HCT116 (cell line): Measurements from ENCODE around the gene EVI5L. TPM values are rescaled to one million over a fixed set of nuclear protein-coding genes. Genes with fewer than 3 reads are reported as not detected.

ENCODE experiments used
- ATAC-seq: fragments of 200-7000 bp; cut with Tn5 transposase; 2 replicates; pipeline ENCODE4 v1.9.1; 2020; ENCODE audit warnings: mild to moderate bottlenecking, moderate library complexity
- BruUV-seq: library from RNA; stranded (reverse); fragments of 400-500 nt; replicated peaks from 2 replicates; lab custom pipeline; 2021; lab: Mats Ljungman, UMichigan
- CTCF ChIA-PET: fragments of 300-600 bp; sonication (Branson Sonifier 250); formaldehyde crosslinking; loops from one replicate; lab custom pipeline; 2021; ENCODE audit warnings: antibody characterized with exemption; lab: Charles Lee
- POLR2A ChIA-PET: fragments of 300-600, 350-600 bp; sonication (Branson Sonifier 250); formaldehyde crosslinking; loops from one replicate; lab custom pipeline; 2021; ENCODE audit warnings: antibody characterized with exemption; lab: Charles Lee
- RAD21 ChIA-PET, 2 experiments: fragments of 300-600 bp; sonication (Branson Sonifier 250); formaldehyde crosslinking; loops; one replicate each; lab custom pipeline; 2023; ENCODE audit warnings: low total read pairs in 2 of 2; ENCODE audit not compliant: uncharacterized antibody in 2 of 2, unreplicated experiment in 2 of 2, low non-redundant PET in 1 of 2; lab: Charles Lee
- DNase-seq: peaks from one replicate; pipeline ENCODE4 v3.0.0-alpha.2; 2010; ENCODE audit warnings: low read depth, low spot score
- H2AFZ ChIP-seq: fragments of 200-600 bp; shearing (Covaris generic), sonication (generic); 2 replicates; pipeline ENCODE4 v1.6.1; 2017; ENCODE audit warnings: low read depth, mixed run types, mixed read lengths, antibody characterized with exemption, low read length; ENCODE audit not compliant: poor library complexity, severe bottlenecking
- H3K27ac ChIP-seq: 2 replicates; pipeline ENCODE4 v1.5.1; 2012; ENCODE audit warnings: low read depth, low read length
- H3K27me3 ChIP-seq: fragments of 200-600 bp; sonication (generic); 2 replicates; pipeline ENCODE4 v1.6.1; 2016; ENCODE audit warnings: mixed run types, low read length, mixed read lengths; ENCODE audit not compliant: insufficient read depth
- H3K36me3 ChIP-seq, 2 experiments: fragments of 200-500 bp in 1 of 2; fragments of 200-600 bp in 1 of 2; sonication (Bioruptor generic) in 1 of 2; sonication (generic) in 1 of 2; 2 replicates each; pipeline versions ENCODE4 v1.5.1 to v1.6.1; 2014 to 2016; ENCODE audit warnings: low read length in 2 of 2, inconsistent platforms in 1 of 2, mixed read lengths in 1 of 2, mixed run types in 1 of 2; ENCODE audit not compliant: insufficient read depth in 2 of 2, control insufficient read depth in 1 of 2
- H3K4me1 ChIP-seq, 2 experiments: fragments of 200-600 bp in 1 of 2; sonication (generic) in 1 of 2; 2 replicates each; pipeline versions ENCODE4 v1.5.1 to v1.6.1; 2012 to 2017; ENCODE audit warnings: low read length in 2 of 2, inconsistent platforms in 1 of 2, mild to moderate bottlenecking in 1 of 2, mixed read lengths in 1 of 2, mixed run types in 1 of 2, moderate library complexity in 1 of 2; ENCODE audit not compliant: insufficient read depth in 2 of 2, control insufficient read depth in 1 of 2
- H3K4me2 ChIP-seq: fragments of 200-600 bp; sonication (generic); 2 replicates; pipeline ENCODE4 v1.6.1; 2017; ENCODE audit warnings: mixed run types, low read length, mixed read lengths
- H3K4me3 ChIP-seq, 2 experiments: fragments of 200-600 bp in 1 of 2; sonication (generic) in 1 of 2; replicated peaks in 1 of 2; 2 replicates each; pipeline ENCODE4 v1.5.1; 2011 to 2016; ENCODE audit warnings: low read length in 2 of 2, control low read depth in 1 of 2, low read depth in 1 of 2, mild to moderate bottlenecking in 1 of 2, mixed read lengths in 1 of 2, mixed run types in 1 of 2
- H3K79me2 ChIP-seq: fragments of 200-600 bp; sonication (generic); 2 replicates; pipeline ENCODE4 v1.6.1; 2017; ENCODE audit warnings: mild to moderate bottlenecking, mixed run types, low read length, moderate library complexity, mixed read lengths; ENCODE audit not compliant: insufficient read depth
- H3K9ac ChIP-seq: fragments of 200-600 bp; sonication (generic); 2 replicates; pipeline ENCODE4 v1.6.1; 2016; ENCODE audit warnings: low read length, mixed read lengths
- H3K9me2 ChIP-seq: fragments of 200-600 bp; sonication (generic), shearing (Covaris generic); 2 replicates; pipeline ENCODE4 v1.6.1; 2017; ENCODE audit warnings: mixed run types, mild to moderate bottlenecking, moderate library complexity; ENCODE audit not compliant: insufficient read depth
- H3K9me3 ChIP-seq, 2 experiments: fragments of 200-500 bp in 1 of 2; fragments of 200-600 bp in 1 of 2; sonication (Bioruptor generic) in 1 of 2; sonication (generic) in 1 of 2; 2 replicates each; pipeline ENCODE4 v1.6.1; 2014 to 2017; ENCODE audit warnings: low read length in 2 of 2, mixed read lengths in 2 of 2, inconsistent platforms in 1 of 2, low read depth in 1 of 2, mild to moderate bottlenecking in 1 of 2, mixed run types in 1 of 2, moderate library complexity in 1 of 2; ENCODE audit not compliant: control insufficient read depth in 1 of 2, insufficient read depth in 1 of 2
- H4K20me1 ChIP-seq: fragments of 200-600 bp; sonication (generic), shearing (Covaris generic); 2 replicates; pipeline ENCODE4 v1.6.1; 2017; ENCODE audit warnings: mixed run types, mild to moderate bottlenecking, moderate library complexity; ENCODE audit not compliant: insufficient read depth
- ATF3 ChIP-seq: IDR thresholded peaks from 2 replicates; pipeline ENCODE4 v1.6.1; 2012
- CEBPB ChIP-seq: IDR thresholded peaks from 2 replicates; pipeline ENCODE4 v1.6.1; 2012; ENCODE audit warnings: low read depth
- JUND ChIP-seq: IDR thresholded peaks from 2 replicates; pipeline ENCODE4 v1.6.1; 2012
- RAD21 ChIP-seq: IDR thresholded peaks from 2 replicates; pipeline ENCODE4 v1.6.1; 2012; ENCODE audit warnings: low read depth, mild to moderate bottlenecking
- SRF ChIP-seq: IDR thresholded peaks from 2 replicates; pipeline ENCODE4 v1.6.1; 2012; ENCODE audit warnings: low read depth
- YY1 ChIP-seq: IDR thresholded peaks from 2 replicates; pipeline ENCODE4 v1.6.1; 2011; ENCODE audit warnings: low read length, low read depth, moderate library complexity, mild to moderate bottlenecking; ENCODE audit not compliant: insufficient replicate concordance; ENCODE audit errors: extremely low read depth
- ZFX ChIP-seq: fragments of 450-650 bp; IDR thresholded peaks from 2 replicates; pipeline ENCODE4 v1.6.1; 2017
- intact Hi-C: fragments of 100-400 bp; cut with micrococcal nuclease; formaldehyde crosslinking; loops from 2 replicates; pipeline ENCODE4 v1.10.0; 2022
- total RNA-seq: library from RNA; stranded (reverse); gene quantifications from one replicate; pipeline ENCODE4 v1.2.1, GENCODE V29; 2021; ENCODE audit not compliant: unreplicated experiment

Gene EVI5L
- total RNA-seq, 1 experiment from 2014 or later: 15.0 TPM

GRCh38 chr19:7839476-7839875 lies 9.5 kb downstream of the EVI5L start:
- TF ChIP-seq RAD21 (no peak), YY1 (no peak), JUND (no peak), ATF3 (no peak)
- Histone ChIP-seq H3K36me3 (no peaks in the 10 kb centered on the region), H3K4me2 (peak overlapping the region; percentile 37), H3K4me3 (no peak overlapping the region), H3K9me3 (no peaks in the 10 kb centered on the region; a peak in 1 of 4 replicates), H3K27me3 (no peaks in the 10 kb centered on the region), H3K4me1 (peaks cover 28 to 60% of the 10 kb centered on the region in 2 experiments), H3K27ac (no peak overlapping the region), H3K9ac (0 out of 2 replicates have a peak overlapping the region, but pooled peaks have one; percentile 17), H3K79me2 (no peaks in the 10 kb centered on the region; the same call in 1 of the 2 replicates), H2AFZ (no peak overlapping the region), H4K20me1 (no peaks in the 10 kb centered on the region), H3K9me2 (no peaks in the 10 kb centered on the region)
- RAD21 ChIA-PET: no interaction called here
- no peak for DNase-seq
- intact Hi-C loops: no loop called here
- no TSS peak for BruUV-seq
- no peak for ATAC-seq
- CTCF ChIA-PET: interaction anchor here (1.1 kb wide), 1 partner anchor 13 kb away, joined by 4 read pairs; no protein-coding TSS in a partner anchor
- POLR2A ChIA-PET: no interaction called here

- intact Hi-C loops: no loop called here
- Histone ChIP-seq H3K79me2 (no peaks in the 10 kb centered on the region), H3K9me3 (no peaks in the 10 kb centered on the region; a peak in 1 of 4 replicates), H2AFZ (no peak overlapping the region), H3K27me3 (no peaks in the 10 kb centered on the region), H3K36me3 (no peaks in the 10 kb centered on the region), H3K4me3 (no peak overlapping the region), H4K20me1 (no peaks in the 10 kb centered on the region), H3K9ac (no peak overlapping the region), H3K27ac (no peak overlapping the region), H3K4me2 (no peak overlapping the region), H3K9me2 (no peaks in the 10 kb centered on the region), H3K4me1 (peaks cover 23 to 48% of the 10 kb centered on the region in 2 experiments)
- ChIA-PET CTCF (no interaction called here), POLR2A (no interaction called here), RAD21 (no interaction called here)
- BruUV-seq: no TSS peak
- ATAC-seq (no peak), DNase-seq (no peak)
- TF ChIP-seq SRF: no peak
- no peak for TF ChIP-seq ZFX
- TF ChIP-seq CEBPB: no peak
Measured at GRCh38 chr19:7840629-7841028, 10.6 kb downstream of the EVI5L start.
